ENCODE results near the gene PXDN. TPM values are rescaled to one million over a fixed set of nuclear protein-coding genes. Genes with fewer than 3 reads are reported as not detected.

The PXDN gene
- total and polyA plus RNA-seq, 10 of the 15 experiments (the other 5 are each of a cell fraction or from before 2014, with no cell fraction given): 0.12 to 0.69 (median 0.23) TPM; not detected in 5

- Histone ChIP-seq H3K27me3 (replicated peaks in 1 of 2; ENCODE audit: control insufficient read depth in 2 of 2, insufficient read depth in 2 of 2, low read length in 1 of 2) (no peaks in the 10 kb centered on the region; a peak in 1 of 4 replicates), H2AFZ (ENCODE audit: control insufficient read depth, low read depth, low read length) (no peak overlapping the region), H3K9me3 (replicated peaks; ENCODE audit: control insufficient read depth, insufficient read depth, low read length) (no peaks in the 10 kb centered on the region), H3K9ac (ENCODE audit: control insufficient read depth, insufficient read depth, low read length) (no peak overlapping the region), H3K36me3 (ENCODE audit: control insufficient read depth in 2 of 2, insufficient read depth in 2 of 2, low read length in 1 of 2) (no peaks in the 10 kb centered on the region), H3K4me3 (no peak overlapping the region), H3K27ac (ENCODE audit: control insufficient read depth, insufficient read depth) (no peak overlapping the region), H3K4me1 (ENCODE audit: control insufficient read depth, insufficient read depth, low read length) (no peaks in the 10 kb centered on the region), H3K4me2 (ENCODE audit: control insufficient read depth, insufficient read depth) (no peak overlapping the region), H3K79me2 (ENCODE audit: control insufficient read depth, insufficient read depth, low read length) (no peaks in the 10 kb centered on the region), H4K20me1 (ENCODE audit: control insufficient read depth, insufficient read depth) (no peaks in the 10 kb centered on the region)
- TF ChIP-seq SMARCA5 (IDR thresholded peaks at IDR 0.05): no peak
- TF ChIP-seq EED (IDR thresholded peaks at IDR 0.05; ENCODE audit: low read depth): no peak
- no peak for TF ChIP-seq NR2C1 (IDR thresholded peaks at IDR 0.05)
- TF ChIP-seq E2F8 (IDR thresholded peaks at IDR 0.05; ENCODE audit: low read depth, partially characterized antibody): no peak
- TF ChIP-seq RAD21 (IDR thresholded peaks at IDR 0.05; ENCODE audit: insufficient read depth, low read depth, low read length): no peak
- TF ChIP-seq ZBTB40 (IDR thresholded peaks at IDR 0.05; ENCODE audit: borderline replicate concordance): no peak
- TF ChIP-seq NR2F1 (conservative IDR thresholded peaks at IDR 0.05): no peak
- POLR2A ChIA-PET: no interaction called here
- RAD21 ChIA-PET (ENCODE audit: unreplicated experiment): no interaction called here
- ATAC-seq (no peak), FAIRE-seq (no peak), DNase-seq (ENCODE audit: low read depth, low spot score) (no peak)
- no TSS peak for BruUV-seq (replicated peaks)
- CTCF ChIA-PET: no interaction called here
- SMC1A ChIA-PET (ENCODE audit: uncharacterized antibody, unreplicated experiment): no interaction called here
- intact Hi-C loops (cut with micrococcal nuclease; ENCODE audit: unreplicated experiment): no loop called here
- in situ Hi-C loops (cut with MboI): no loop called here
- 14% methylated on average over 7 of the region's 7 CpGs for WGBS (ENCODE audit: insufficient coverage, insufficient replicate concordance, low lambda C conversion rate, missing lambda C conversion rate)
These were observed 6.2 kb downstream of the PXDN start for GRCh38 chr2:1738163-1738562.

All from GM12878 (cell line).